ENCODE measurements around the gene NANOS3.

The NANOS3 gene

GRCh38 chr19:13864667-13865570, 12.0 kb upstream of the NANOS3 start:
- DNase-seq = no peak

- no peak for DNase-seq
These were observed 11.1 kb upstream of the NANOS3 start for GRCh38 chr19:13865571-13866462.

DNA sequence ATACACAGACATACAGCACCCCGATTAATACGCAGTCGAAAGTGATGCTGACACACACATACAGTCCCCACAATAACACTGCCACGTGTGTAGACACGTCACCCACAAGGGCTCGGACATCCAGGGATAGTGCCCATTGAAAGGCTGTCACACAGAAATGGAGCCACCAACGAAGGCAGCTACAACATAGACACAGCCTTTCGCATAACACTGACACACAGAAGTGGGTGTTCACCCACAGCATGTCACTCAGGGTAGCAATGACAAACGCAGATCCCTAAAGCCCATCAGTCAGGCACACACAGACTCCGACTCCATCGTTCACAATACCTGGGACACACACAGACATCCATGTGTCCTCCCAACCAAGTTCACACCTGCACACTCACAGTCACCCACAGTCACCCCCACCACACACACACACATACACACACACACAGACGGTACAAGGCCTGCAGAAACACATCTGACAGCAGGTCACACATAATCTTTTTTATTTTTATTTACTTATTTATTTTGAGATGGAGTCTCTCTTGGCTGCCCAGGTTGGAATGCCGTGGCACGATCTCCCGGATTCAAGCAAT, 10.4 kb upstream of the NANOS3 start:
- DNase-seq = no peak

DNA sequence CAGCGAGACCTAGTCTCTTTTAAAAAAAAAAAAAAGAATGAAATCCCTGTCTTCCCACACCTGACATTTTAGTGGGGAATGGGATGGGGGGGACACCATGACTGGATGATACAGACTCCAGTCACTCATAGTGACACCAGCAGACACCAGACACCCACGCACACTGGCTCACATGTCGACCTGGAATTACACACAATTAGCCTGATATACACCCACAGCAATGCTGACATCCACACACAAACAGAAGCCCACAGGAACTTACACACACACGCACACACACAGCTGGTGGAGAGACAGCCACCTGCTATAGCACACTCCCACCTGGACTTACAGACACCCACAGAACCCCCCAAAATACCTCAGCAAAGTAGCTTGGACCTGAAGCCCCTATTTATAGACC, 8.3 kb upstream of the NANOS3 start:
- DNase-seq = no peak

- no peak for DNase-seq
These were observed 7.7 kb upstream of the NANOS3 start for GRCh38 chr19:13869281-13869680.

DNA sequence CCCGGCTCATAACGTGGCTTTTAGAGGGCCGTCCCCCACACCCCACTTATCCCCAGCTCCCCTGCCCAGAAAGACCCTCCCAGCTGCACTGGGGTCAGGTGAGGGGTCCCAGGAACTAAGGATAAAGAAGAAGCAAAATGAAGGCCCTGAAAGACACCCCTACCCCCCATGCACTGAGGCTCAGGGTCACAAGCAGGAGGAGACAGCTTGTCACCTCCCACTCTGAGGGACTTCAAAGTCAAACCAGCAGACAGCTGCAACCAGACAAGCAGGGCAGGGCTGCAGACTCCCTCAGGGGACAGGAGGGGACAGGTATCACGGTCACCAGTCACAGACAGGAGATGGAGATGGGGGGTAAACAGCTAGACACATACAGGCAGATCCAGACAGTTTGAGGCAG, 6.1 kb upstream of the NANOS3 start:
- no peak for DNase-seq

GRCh38 chr19:13872339-13872694, 4.6 kb upstream of the NANOS3 start:
- DNase-seq = no peak

DNA sequence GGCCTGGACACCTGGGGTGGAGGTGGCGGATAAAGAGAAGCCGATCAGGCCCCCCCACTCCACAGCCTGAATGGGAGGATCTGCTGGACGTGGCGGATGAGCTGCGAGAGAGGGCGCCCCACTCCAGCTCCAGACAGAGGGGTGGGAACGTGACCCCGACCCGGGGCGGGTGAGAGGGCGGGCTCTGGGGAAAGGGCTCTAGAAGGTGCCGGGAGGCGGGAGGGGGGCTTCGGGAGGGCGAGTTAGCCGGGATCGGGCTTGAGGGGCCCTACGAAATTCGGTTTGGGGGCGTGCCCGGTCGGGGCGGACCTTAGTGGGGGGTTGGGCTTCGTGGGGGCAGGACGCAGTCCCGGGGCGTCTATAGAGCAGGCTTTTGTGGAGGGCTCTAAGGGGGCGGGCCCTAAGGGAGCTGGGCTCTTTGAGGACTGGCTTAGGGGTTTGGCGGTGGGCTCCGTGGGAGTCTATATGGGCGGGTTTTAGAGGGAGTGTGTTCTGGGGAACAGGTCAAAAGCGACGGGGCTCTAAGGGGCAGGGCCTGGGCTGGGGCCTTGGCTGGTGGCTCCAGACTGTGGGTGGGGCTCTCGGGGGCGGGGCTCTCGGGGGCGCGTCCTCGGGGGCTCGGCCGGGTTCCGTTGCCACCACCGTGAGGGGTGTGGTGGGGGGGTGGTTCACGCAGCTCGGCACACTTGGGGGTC, 4.1 kb upstream of the NANOS3 start:
- DNase-seq = no peak

DNA sequence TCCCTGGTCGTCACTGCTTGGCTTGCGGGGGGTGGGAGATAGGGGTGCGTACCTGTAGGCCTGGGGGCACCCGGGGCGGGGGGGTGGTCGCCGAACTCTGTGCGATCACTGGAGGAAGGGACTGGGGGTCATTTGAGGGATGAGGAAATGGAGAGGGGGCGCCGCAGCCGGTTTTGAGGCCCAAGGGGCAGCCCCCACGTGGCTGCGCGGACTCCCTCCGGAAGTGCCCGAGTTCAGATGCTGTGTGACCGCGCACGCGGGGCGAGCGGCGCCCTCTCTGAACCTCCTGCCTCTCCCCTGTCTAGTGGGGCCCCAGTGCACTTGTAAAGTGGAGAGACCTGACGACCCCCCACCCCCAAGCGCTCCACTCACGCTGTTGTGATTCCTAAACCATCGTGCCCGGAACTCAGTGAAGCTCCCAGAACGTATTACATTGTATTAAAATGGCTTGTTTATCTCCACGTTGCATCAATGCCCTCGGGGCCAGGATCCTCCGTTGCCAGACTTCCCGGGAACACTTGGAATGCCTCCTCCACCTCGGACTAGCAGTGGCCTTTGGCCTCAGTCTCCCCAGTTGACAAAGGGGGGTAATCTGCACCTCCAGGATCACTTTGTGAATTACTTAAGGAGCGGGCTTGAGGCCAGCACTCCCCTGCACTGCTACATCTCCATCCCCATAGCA, 3.0 kb upstream of the NANOS3 start:
- DNase-seq = no peak

- DNase-seq = no peak
These were observed 1.1 kb upstream of the NANOS3 start for GRCh38 chr19:13875824-13876223.

DNA sequence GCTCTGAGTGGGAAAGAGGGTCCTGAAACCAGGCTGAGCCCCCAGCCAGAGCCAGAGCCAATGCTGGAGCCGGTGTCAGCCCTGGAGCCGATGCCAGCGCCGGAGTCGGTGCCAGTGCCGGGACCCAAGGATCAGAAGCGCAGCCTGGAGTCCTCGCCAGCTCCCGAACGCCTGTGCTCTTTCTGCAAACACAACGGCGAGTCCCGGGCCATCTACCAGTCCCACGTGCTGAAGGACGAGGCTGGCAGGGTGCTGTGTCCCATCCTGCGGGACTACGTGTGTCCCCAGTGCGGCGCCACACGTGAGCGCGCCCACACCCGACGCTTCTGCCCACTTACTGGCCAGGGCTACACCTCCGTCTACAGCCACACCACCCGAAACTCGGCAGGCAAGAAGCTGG, 369 bp downstream of the NANOS3 start:
- no peak for DNase-seq

DNA sequence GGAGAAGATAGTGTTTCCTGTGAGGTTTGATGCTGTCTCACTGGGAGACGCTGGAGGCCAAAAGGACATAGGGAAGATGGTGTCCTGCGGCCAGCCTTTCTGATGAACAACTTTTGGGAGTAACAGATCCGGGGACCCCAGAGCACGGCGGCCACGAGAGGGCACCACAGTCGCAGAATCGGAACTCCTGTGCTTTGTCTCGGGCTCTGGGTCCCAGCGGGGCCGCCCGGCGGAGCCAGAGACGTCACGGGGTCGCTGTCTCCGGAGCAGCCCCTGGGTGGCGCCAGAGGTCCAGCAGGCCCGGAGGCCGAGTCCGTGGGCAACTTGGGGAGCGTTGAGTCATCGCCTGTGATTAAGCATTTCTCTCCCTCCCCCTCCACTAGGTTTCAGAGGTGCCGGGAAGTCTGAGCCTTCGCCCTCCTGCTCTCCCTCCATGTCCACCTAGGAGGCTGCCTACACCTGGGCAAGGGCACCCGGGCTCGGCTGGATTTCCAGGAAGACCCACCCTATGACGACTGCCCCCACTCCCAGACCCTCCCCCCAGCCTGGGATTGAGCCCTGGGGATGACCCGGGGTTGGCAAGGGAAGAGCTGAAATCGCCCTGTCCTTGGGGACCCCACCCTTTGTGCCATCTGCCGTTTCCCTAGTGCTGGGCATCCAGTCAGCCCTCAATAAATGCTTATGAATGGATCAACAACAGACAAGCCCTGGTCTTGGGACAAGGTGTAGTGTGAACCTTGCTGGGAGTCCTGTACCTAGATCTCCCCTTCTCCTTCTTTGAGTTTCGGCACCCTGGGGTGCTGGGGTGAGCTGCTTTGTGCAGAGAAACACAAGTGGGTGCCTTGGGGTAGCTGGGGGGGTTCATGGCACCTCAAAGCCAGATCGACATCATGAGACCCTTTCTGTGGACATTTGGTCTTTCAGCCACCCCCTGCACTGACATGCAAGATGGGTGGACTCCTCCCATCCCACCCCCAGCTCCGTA, 3.4 kb downstream of the NANOS3 start:
- peak; percentile 56 for DNase-seq

- no peak for DNase-seq
These were observed 4.3 kb downstream of the NANOS3 start for GRCh38 chr19:13881251-13881691.

GRCh38 chr19:13881692-13882418, 4.9 kb downstream of the NANOS3 start:
- no peak for DNase-seq

DNA sequence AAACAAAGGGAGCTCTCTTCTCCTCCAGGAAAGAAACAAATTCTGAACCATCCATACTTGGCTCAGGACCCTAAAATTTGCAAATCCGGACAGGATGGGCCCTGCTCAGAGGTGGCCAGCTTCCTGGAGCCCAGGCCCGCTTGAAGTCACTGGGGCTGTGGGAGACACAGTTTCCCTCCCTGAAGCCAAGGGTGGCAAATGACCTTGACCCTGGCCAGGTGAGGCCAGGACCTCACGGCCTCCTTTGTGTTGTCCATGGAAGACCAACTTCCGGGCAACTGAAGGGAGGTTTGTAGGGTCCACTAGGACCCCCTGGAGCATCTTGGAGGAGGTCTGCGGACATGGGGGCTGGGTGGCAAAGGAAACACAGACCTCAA, 5.5 kb downstream of the NANOS3 start:
- DNase-seq = no peak

DNA sequence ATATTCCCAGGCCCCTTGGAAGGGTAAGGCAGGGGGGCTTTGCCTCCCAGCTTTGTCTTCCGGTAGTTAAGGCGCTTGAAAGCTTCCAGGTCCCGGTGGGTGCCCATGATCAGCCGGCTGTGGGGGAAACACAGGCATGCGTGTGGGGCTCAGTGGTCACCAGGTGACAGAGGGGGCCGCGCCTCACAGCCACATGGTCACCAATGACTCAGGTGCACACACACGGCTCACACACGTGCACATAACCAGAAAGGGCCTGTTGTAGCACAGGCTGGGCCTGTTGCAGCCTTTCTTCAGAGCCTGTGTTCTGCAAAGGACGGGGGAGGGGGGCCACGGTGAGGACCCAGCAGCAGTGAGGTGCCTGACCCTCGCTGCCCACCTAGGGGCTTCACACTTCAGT, 5.9 kb downstream of the NANOS3 start:
- DNase-seq = no peak

GRCh38 chr19:13883516-13884064, 6.7 kb downstream of the NANOS3 start:
- DNase-seq = no peak

DNA sequence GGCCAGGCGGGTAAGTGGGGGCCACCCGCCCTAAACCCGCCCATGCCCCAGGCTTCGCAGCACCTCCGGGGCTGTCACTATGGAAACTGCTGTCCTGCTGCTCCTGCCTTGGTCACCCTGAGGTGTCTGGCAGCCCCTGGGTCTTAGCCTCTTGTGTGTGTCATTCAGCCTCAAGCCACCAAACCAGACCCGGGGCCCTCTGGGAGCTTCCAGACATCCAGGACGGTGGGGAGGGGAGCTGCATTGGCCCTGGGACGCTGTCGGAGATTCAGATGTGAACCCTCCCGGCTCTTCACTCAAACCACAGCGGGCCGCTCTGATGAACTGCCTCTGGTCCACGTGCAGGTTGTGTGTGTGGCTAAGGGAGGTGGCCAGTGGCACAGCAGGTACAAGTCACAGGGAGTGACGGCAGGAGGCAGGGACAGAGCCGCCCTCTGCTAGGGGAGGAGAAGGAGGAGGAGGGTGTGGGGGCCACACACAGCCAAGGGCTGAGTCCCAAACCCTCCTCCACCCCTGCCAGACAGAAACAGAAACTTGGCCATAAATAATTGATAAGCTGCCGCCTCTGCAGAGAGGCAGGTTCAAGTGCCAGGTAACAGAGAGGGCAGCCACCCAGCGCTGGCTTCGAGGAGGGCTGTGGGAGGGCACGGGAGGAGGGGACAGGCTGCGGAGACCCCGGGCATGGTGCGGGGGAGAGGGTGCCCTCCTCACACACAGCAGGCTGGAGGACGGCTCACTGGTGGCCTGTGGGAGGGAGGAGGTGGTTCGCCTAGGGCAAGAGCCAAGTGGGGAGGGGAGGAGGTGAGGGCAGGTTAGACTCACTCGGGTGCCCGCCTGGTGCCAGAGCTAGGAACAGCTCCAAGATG, 8.0 kb downstream of the NANOS3 start:
- no peak for DNase-seq

DNA sequence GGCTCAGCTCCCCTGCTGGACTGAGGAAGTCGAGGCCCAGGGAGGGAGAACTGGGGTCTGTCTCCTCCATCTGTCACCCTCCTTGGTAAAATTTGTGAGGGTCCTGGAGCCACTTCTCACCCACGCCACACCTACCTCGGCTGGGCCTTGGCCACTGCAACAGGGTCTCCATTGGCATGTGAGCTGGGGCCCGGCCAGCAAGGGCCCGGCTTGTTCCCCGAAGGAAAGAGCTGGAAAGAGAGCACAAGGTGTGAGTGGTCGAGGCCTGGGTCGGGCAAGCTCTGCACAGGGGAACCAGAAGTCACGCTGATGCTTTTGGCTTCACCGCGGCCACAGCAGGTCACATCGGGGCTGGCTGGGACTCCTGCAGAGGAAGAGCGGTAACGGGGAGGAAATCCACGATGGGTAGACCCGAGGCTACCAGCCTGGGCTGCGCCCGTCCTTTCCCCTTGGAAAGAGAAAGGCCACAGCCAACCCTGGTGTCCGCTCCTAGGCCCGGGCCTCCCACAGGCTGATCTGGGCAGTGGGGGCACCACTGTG, 9.0 kb downstream of the NANOS3 start:
- no peak for DNase-seq
